ENCODE measurements around the gene PDE4D. TPM values are rescaled to one million over a fixed set of nuclear protein-coding genes. Genes with fewer than 3 reads are reported as not detected.

PDE4D gene
- total RNA-seq, 1 experiment from 2014 or later, result 3.3 TPM

DNA sequence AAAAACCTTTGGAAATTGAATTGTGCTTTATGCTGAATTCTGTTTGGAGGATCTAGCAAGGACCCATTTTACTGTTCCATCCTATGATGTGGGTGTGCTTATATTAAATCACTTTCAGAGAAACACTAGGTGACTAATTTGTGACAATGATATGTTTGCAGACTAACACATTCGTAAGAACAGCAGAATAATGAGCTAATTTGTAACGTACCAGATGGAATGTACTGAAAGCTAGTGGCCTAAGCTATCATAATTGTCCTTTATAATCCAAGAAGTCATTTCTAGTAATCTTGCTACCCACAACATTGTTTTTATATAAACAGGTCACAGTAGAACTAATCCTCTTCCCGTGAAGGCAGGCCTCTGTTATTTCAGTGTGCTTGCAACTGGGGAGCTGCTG, 292.5 kb downstream of the PDE4D start (continued):
- TF ChIP-seq, protein P1, sequence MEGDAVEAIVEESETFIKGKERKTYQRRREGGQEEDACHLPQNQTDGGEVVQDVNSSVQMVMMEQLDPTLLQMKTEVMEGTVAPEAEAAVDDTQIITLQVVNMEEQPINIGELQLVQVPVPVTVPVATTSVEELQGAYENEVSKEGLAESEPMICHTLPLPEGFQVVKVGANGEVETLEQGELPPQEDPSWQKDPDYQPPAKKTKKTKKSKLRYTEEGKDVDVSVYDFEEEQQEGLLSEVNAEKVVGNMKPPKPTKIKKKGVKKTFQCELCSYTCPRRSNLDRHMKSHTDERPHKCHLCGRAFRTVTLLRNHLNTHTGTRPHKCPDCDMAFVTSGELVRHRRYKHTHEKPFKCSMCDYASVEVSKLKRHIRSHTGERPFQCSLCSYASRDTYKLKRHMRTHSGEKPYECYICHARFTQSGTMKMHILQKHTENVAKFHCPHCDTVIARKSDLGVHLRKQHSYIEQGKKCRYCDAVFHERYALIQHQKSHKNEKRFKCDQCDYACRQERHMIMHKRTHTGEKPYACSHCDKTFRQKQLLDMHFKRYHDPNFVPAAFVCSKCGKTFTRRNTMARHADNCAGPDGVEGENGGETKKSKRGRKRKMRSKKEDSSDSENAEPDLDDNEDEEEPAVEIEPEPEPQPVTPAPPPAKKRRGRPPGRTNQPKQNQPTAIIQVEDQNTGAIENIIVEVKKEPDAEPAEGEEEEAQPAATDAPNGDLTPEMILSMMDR (IDR thresholded peaks at IDR 0.05), result no peak
- no peak for TF ChIP-seq ZNF423 (CRISPR knock-in tag; IDR thresholded peaks at IDR 0.05)
- TF ChIP-seq, protein P2, sequence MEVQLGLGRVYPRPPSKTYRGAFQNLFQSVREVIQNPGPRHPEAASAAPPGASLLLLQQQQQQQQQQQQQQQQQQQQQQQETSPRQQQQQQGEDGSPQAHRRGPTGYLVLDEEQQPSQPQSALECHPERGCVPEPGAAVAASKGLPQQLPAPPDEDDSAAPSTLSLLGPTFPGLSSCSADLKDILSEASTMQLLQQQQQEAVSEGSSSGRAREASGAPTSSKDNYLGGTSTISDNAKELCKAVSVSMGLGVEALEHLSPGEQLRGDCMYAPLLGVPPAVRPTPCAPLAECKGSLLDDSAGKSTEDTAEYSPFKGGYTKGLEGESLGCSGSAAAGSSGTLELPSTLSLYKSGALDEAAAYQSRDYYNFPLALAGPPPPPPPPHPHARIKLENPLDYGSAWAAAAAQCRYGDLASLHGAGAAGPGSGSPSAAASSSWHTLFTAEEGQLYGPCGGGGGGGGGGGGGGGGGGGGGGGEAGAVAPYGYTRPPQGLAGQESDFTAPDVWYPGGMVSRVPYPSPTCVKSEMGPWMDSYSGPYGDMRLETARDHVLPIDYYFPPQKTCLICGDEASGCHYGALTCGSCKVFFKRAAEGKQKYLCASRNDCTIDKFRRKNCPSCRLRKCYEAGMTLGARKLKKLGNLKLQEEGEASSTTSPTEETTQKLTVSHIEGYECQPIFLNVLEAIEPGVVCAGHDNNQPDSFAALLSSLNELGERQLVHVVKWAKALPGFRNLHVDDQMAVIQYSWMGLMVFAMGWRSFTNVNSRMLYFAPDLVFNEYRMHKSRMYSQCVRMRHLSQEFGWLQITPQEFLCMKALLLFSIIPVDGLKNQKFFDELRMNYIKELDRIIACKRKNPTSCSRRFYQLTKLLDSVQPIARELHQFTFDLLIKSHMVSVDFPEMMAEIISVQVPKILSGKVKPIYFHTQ (CRISPR knock-in tag; IDR thresholded peaks at IDR 0.05), result no peak
- TF ChIP-seq, protein P3, sequence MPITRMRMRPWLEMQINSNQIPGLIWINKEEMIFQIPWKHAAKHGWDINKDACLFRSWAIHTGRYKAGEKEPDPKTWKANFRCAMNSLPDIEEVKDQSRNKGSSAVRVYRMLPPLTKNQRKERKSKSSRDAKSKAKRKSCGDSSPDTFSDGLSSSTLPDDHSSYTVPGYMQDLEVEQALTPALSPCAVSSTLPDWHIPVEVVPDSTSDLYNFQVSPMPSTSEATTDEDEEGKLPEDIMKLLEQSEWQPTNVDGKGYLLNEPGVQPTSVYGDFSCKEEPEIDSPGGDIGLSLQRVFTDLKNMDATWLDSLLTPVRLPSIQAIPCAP (CRISPR knock-in tag; IDR thresholded peaks at IDR 0.05), result no peak

DNA sequence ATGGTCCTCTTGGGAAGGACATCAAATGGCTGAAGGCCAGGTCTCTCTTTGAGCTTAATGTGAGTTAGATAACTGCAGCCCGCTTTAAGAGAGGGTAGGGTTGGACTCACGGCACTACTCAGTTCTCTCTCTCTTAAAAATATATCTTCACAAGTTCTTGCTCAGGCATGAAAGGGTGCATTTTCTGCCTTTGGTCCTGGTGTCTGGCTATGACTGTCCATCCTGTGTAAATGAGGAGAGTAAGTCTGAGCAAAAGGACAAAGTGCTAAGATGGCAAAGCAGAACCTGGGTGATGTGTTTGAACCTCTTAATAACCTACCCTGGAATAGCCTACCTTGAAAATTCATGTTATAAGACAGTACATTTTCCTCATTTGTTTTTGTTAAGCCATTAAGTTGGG, 293.4 kb downstream of the PDE4D start:
- TF ChIP-seq, protein P4, sequence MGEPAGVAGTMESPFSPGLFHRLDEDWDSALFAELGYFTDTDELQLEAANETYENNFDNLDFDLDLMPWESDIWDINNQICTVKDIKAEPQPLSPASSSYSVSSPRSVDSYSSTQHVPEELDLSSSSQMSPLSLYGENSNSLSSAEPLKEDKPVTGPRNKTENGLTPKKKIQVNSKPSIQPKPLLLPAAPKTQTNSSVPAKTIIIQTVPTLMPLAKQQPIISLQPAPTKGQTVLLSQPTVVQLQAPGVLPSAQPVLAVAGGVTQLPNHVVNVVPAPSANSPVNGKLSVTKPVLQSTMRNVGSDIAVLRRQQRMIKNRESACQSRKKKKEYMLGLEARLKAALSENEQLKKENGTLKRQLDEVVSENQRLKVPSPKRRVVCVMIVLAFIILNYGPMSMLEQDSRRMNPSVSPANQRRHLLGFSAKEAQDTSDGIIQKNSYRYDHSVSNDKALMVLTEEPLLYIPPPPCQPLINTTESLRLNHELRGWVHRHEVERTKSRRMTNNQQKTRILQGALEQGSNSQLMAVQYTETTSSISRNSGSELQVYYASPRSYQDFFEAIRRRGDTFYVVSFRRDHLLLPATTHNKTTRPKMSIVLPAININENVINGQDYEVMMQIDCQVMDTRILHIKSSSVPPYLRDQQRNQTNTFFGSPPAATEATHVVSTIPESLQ (CRISPR knock-in tag; IDR thresholded peaks at IDR 0.05), result no peak
- TF ChIP-seq, protein P5, sequence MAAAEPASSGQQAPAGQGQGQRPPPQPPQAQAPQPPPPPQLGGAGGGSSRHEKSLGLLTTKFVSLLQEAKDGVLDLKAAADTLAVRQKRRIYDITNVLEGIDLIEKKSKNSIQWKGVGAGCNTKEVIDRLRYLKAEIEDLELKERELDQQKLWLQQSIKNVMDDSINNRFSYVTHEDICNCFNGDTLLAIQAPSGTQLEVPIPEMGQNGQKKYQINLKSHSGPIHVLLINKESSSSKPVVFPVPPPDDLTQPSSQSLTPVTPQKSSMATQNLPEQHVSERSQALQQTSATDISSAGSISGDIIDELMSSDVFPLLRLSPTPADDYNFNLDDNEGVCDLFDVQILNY (CRISPR knock-in tag; IDR thresholded peaks at IDR 0.05), result no peak
- TF ChIP-seq NFE2L1 (CRISPR knock-in tag; IDR thresholded peaks at IDR 0.05) (no peak), JUN (CRISPR knock-in tag; IDR thresholded peaks at IDR 0.05) (no peak), OVOL2 (CRISPR knock-in tag; IDR thresholded peaks at IDR 0.05; ENCODE audit: borderline replicate concordance) (no peak), PRRX2 (CRISPR knock-in tag; IDR thresholded peaks at IDR 0.05) (no peak), ZNF219 (CRISPR knock-in tag; IDR thresholded peaks at IDR 0.05; ENCODE audit: borderline replicate concordance) (no peak), KAT7 (CRISPR knock-in tag; IDR thresholded peaks at IDR 0.05; ENCODE audit: borderline replicate concordance) (no peak)
- TF ChIP-seq, protein P6, sequence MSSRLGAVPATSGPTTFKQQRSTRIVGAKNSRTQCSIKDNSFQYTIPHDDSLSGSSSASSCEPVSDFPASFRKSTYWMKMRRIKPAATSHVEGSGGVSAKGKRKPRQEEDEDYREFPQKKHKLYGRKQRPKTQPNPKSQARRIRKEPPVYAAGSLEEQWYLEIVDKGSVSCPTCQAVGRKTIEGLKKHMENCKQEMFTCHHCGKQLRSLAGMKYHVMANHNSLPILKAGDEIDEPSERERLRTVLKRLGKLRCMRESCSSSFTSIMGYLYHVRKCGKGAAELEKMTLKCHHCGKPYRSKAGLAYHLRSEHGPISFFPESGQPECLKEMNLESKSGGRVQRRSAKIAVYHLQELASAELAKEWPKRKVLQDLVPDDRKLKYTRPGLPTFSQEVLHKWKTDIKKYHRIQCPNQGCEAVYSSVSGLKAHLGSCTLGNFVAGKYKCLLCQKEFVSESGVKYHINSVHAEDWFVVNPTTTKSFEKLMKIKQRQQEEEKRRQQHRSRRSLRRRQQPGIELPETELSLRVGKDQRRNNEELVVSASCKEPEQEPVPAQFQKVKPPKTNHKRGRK (CRISPR knock-in tag; IDR thresholded peaks at IDR 0.05; ENCODE audit: borderline replicate concordance), result no peak
- TF ChIP-seq, protein P7, sequence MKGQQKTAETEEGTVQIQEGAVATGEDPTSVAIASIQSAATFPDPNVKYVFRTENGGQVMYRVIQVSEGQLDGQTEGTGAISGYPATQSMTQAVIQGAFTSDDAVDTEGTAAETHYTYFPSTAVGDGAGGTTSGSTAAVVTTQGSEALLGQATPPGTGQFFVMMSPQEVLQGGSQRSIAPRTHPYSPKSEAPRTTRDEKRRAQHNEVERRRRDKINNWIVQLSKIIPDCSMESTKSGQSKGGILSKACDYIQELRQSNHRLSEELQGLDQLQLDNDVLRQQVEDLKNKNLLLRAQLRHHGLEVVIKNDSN (CRISPR knock-in tag; IDR thresholded peaks at IDR 0.05), result no peak
- TF ChIP-seq, protein P8, sequence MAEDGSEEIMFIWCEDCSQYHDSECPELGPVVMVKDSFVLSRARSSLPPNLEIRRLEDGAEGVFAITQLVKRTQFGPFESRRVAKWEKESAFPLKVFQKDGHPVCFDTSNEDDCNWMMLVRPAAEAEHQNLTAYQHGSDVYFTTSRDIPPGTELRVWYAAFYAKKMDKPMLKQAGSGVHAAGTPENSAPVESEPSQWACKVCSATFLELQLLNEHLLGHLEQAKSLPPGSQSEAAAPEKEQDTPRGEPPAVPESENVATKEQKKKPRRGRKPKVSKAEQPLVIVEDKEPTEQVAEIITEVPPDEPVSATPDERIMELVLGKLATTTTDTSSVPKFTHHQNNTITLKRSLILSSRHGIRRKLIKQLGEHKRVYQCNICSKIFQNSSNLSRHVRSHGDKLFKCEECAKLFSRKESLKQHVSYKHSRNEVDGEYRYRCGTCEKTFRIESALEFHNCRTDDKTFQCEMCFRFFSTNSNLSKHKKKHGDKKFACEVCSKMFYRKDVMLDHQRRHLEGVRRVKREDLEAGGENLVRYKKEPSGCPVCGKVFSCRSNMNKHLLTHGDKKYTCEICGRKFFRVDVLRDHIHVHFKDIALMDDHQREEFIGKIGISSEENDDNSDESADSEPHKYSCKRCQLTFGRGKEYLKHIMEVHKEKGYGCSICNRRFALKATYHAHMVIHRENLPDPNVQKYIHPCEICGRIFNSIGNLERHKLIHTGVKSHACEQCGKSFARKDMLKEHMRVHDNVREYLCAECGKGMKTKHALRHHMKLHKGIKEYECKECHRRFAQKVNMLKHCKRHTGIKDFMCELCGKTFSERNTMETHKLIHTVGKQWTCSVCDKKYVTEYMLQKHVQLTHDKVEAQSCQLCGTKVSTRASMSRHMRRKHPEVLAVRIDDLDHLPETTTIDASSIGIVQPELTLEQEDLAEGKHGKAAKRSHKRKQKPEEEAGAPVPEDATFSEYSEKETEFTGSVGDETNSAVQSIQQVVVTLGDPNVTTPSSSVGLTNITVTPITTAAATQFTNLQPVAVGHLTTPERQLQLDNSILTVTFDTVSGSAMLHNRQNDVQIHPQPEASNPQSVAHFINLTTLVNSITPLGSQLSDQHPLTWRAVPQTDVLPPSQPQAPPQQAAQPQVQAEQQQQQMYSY (CRISPR knock-in tag; IDR thresholded peaks at IDR 0.05), result no peak
- TF ChIP-seq, protein P9, sequence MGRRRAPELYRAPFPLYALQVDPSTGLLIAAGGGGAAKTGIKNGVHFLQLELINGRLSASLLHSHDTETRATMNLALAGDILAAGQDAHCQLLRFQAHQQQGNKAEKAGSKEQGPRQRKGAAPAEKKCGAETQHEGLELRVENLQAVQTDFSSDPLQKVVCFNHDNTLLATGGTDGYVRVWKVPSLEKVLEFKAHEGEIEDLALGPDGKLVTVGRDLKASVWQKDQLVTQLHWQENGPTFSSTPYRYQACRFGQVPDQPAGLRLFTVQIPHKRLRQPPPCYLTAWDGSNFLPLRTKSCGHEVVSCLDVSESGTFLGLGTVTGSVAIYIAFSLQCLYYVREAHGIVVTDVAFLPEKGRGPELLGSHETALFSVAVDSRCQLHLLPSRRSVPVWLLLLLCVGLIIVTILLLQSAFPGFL (CRISPR knock-in tag; IDR thresholded peaks at IDR 0.05; ENCODE audit: borderline replicate concordance), result no peak
- H3K36me3 Mint-ChIP-seq, result no peaks in the 10 kb centered on the region
- CTCF ChIA-PET, result interaction anchor here (1.0 kb wide), 1 partner anchor 13 kb away, joined by 3 read pairs; no protein-coding TSS in a partner anchor

More for the DNA sequence above, 293.4 kb downstream of the PDE4D start:
- no peaks in the 10 kb centered on the region for H3K27me3 Mint-ChIP-seq (ENCODE audit: low read depth)
- no peak overlapping the region for H3K27ac Mint-ChIP-seq
- H3K4me3 Mint-ChIP-seq, result no peak overlapping the region
- H3K9me3 Mint-ChIP-seq, result no peaks in the 10 kb centered on the region
- ATAC-seq (no peak), DNase-seq (ENCODE audit: low spot score) (no peak)
- H3K4me1 Mint-ChIP-seq, result peaks cover 34% of the 10 kb centered on the region
- POLR2A ChIA-PET, result no interaction called here
